ENCODE measurements around the gene TRIP12.
"Not testable (repeated sequence)": the region's sequence is repeated elsewhere in the genome, so short reads cannot be mapped to it uniquely, and the experiment has no call there.

TRIP12 gene

GRCh38 chr2:229783108-229783721 lies 138.6 kb downstream of the TRIP12 start:
- H3K36me3 Mint-ChIP-seq (ENCODE audit: insufficient read depth): peaks cover 50% of the 10 kb centered on the region
- H3K27ac Mint-ChIP-seq: peak overlapping the region; percentile 60 to 75
- no peak overlapping the region for H3K4me3 Mint-ChIP-seq
- DNase-seq (no peak), ATAC-seq (replicated peaks) (no peak)
- H3K4me1 Mint-ChIP-seq (ENCODE audit: low read depth in 2 of 2): peaks cover 11 to 14% of the 10 kb centered on the region in 2 donors
- H3K27me3 Mint-ChIP-seq: no peaks in the 10 kb centered on the region
- no peaks in the 10 kb centered on the region for H3K9me3 Mint-ChIP-seq

- no peaks in the 10 kb centered on the region for H3K27me3 Mint-ChIP-seq
- H3K9me3 Mint-ChIP-seq: no peaks in the 10 kb centered on the region
- DNase-seq: peak in 1 of 3 experiments; percentile 5
- ATAC-seq (replicated peaks): peak; percentile 73
- H3K27ac Mint-ChIP-seq: peak overlapping the region; percentile 14 to 22
- peaks cover 16 to 23% of the 10 kb centered on the region in 2 donors for H3K4me1 Mint-ChIP-seq (ENCODE audit: low read depth in 2 of 2)
- no peak overlapping the region for H3K4me3 Mint-ChIP-seq
- H3K36me3 Mint-ChIP-seq (ENCODE audit: insufficient read depth): peaks cover 47% of the 10 kb centered on the region
Observed at GRCh38 chr2:229780856-229781773, 140.7 kb downstream of the TRIP12 start.

- ATAC-seq (replicated peaks) (no peak), DNase-seq (no peak)
- no peak overlapping the region for H3K4me3 Mint-ChIP-seq
- peaks cover 20 to 35% of the 10 kb centered on the region in 2 donors for H3K4me1 Mint-ChIP-seq (ENCODE audit: low read depth in 2 of 2)
- H3K27ac Mint-ChIP-seq: peak overlapping the region in 1 of 2 donors; percentile 86
- H3K9me3 Mint-ChIP-seq: no peaks in the 10 kb centered on the region
- H3K36me3 Mint-ChIP-seq (ENCODE audit: insufficient read depth): peaks cover 42% of the 10 kb centered on the region
- no peaks in the 10 kb centered on the region for H3K27me3 Mint-ChIP-seq
Observed at GRCh38 chr2:229779650-229780049, 142.2 kb downstream of the TRIP12 start.

GRCh38 chr2:229777716-229778115 lies 144.1 kb downstream of the TRIP12 start:
- peak overlapping the region; percentile 69 to 90 for H3K27ac Mint-ChIP-seq
- H3K9me3 Mint-ChIP-seq: no peaks in the 10 kb centered on the region
- H3K4me1 Mint-ChIP-seq (ENCODE audit: low read depth in 2 of 2): peaks cover 20 to 33% of the 10 kb centered on the region in 2 donors
- no peak overlapping the region for H3K4me3 Mint-ChIP-seq
- no peaks in the 10 kb centered on the region for H3K27me3 Mint-ChIP-seq
- DNase-seq (no peak), ATAC-seq (replicated peaks) (no peak)
- H3K36me3 Mint-ChIP-seq (ENCODE audit: insufficient read depth): peaks cover 45% of the 10 kb centered on the region

- Mint-ChIP-seq H3K27me3 (no peaks in the 10 kb centered on the region), H3K36me3 (ENCODE audit: insufficient read depth) (peaks cover 64% of the 10 kb centered on the region), H3K4me1 (ENCODE audit: low read depth in 2 of 2) (peaks cover 16 to 32% of the 10 kb centered on the region in 2 donors), H3K9me3 (no peaks in the 10 kb centered on the region), H3K4me3 (peak overlapping the region; percentile 19 to 61), H3K27ac (peak overlapping the region; percentile 69 to 90)
- ATAC-seq (replicated peaks) (peak; percentile 81), DNase-seq (no peak)
Observed at GRCh38 chr2:229775614-229776313, 146.0 kb downstream of the TRIP12 start.

GRCh38 chr2:229774237-229774636 lies 147.6 kb downstream of the TRIP12 start:
- peaks cover 71% of the 10 kb centered on the region for H3K36me3 Mint-ChIP-seq (ENCODE audit: insufficient read depth)
- no peak overlapping the region for H3K27ac Mint-ChIP-seq
- H3K9me3 Mint-ChIP-seq: no peaks in the 10 kb centered on the region
- H3K27me3 Mint-ChIP-seq: no peaks in the 10 kb centered on the region
- ATAC-seq (replicated peaks): no peak
- no peak overlapping the region for H3K4me3 Mint-ChIP-seq
- DNase-seq: no peak
- peaks cover 10 to 23% of the 10 kb centered on the region in 2 donors for H3K4me1 Mint-ChIP-seq (ENCODE audit: low read depth in 2 of 2)

- no peak for ATAC-seq (replicated peaks)
- H3K9me3 Mint-ChIP-seq: no peaks in the 10 kb centered on the region
- no peak overlapping the region for H3K4me3 Mint-ChIP-seq
- H3K36me3 Mint-ChIP-seq (ENCODE audit: insufficient read depth): peaks cover 88% of the 10 kb centered on the region
- no peak overlapping the region for H3K27ac Mint-ChIP-seq
- H3K27me3 Mint-ChIP-seq: no peaks in the 10 kb centered on the region
- DNase-seq: no peak
- H3K4me1 Mint-ChIP-seq (ENCODE audit: low read depth in 2 of 2): no peaks in the 10 kb centered on the region
Observed at GRCh38 chr2:229768235-229768634, 153.6 kb downstream of the TRIP12 start.

- H3K36me3 Mint-ChIP-seq (ENCODE audit: insufficient read depth): peaks cover 62% of the 10 kb centered on the region
- no peak overlapping the region for H3K4me3 Mint-ChIP-seq
- no peaks in the 10 kb centered on the region for H3K27me3 Mint-ChIP-seq
- H3K27ac Mint-ChIP-seq: no peak overlapping the region
- no peaks in the 10 kb centered on the region for H3K9me3 Mint-ChIP-seq
- DNase-seq (no peak), ATAC-seq (replicated peaks) (no peak)
- H3K4me1 Mint-ChIP-seq (ENCODE audit: low read depth in 2 of 2): no peaks in the 10 kb centered on the region
Observed at GRCh38 chr2:229765721-229766120, 156.1 kb downstream of the TRIP12 start.

- Mint-ChIP-seq H3K4me1 (ENCODE audit: low read depth in 2 of 2) (no peaks in the 10 kb centered on the region), H3K27ac (no peak overlapping the region), H3K9me3 (no peaks in the 10 kb centered on the region), H3K36me3 (ENCODE audit: insufficient read depth) (peaks cover 28% of the 10 kb centered on the region), H3K27me3 (no peaks in the 10 kb centered on the region), H3K4me3 (no peak overlapping the region)
- ATAC-seq (replicated peaks): no peak
- no peak for DNase-seq
Observed at GRCh38 chr2:229761663-229762062, 160.1 kb downstream of the TRIP12 start.

GRCh38 chr2:229757462-229757861 lies 164.3 kb downstream of the TRIP12 start:
- H3K9me3 Mint-ChIP-seq; H3K36me3 Mint-ChIP-seq (ENCODE audit: insufficient read depth); DNase-seq; H3K4me3 Mint-ChIP-seq; ATAC-seq (replicated peaks); H3K27ac Mint-ChIP-seq; H3K4me1 Mint-ChIP-seq (ENCODE audit: low read depth in 2 of 2); H3K27me3 Mint-ChIP-seq: not testable (repeated sequence)

GRCh38 chr2:229752970-229753729 lies 168.7 kb downstream of the TRIP12 start:
- Mint-ChIP-seq H3K36me3 (ENCODE audit: insufficient read depth) (no peaks in the 10 kb centered on the region), H3K4me3 (no peak overlapping the region), H3K27ac (no peak overlapping the region), H3K9me3 (no peaks in the 10 kb centered on the region), H3K4me1 (ENCODE audit: low read depth in 2 of 2) (no peaks in the 10 kb centered on the region), H3K27me3 (no peaks in the 10 kb centered on the region)
- DNase-seq (no peak), ATAC-seq (replicated peaks) (no peak)

- Mint-ChIP-seq H3K36me3 (ENCODE audit: insufficient read depth) (no peaks in the 10 kb centered on the region), H3K27me3 (peaks cover 0 to 4% of the 10 kb centered on the region in 2 donors), H3K4me1 (ENCODE audit: low read depth in 2 of 2) (no peaks in the 10 kb centered on the region), H3K27ac (no peak overlapping the region), H3K9me3 (no peaks in the 10 kb centered on the region), H3K4me3 (no peak overlapping the region)
- no peak for ATAC-seq (replicated peaks)
- DNase-seq: no peak
Observed at GRCh38 chr2:229749779-229750178, 172.0 kb downstream of the TRIP12 start.

GRCh38 chr2:229748950-229749349 lies 172.9 kb downstream of the TRIP12 start:
- Mint-ChIP-seq H3K4me3 (no peak overlapping the region), H3K36me3 (ENCODE audit: insufficient read depth) (no peaks in the 10 kb centered on the region), H3K4me1 (ENCODE audit: low read depth in 2 of 2) (no peaks in the 10 kb centered on the region), H3K27ac (no peak overlapping the region), H3K9me3 (no peaks in the 10 kb centered on the region), H3K27me3 (peaks cover 0 to 6% of the 10 kb centered on the region in 2 donors)
- DNase-seq (no peak), ATAC-seq (replicated peaks) (no peak)
